ENCODE results near the gene CNTNAP2.

- TF ChIP-seq CTCF (IDR thresholded peaks at IDR 0.05) (no peak), POLR2A (IDR thresholded peaks at IDR 0.05) (no peak)
These were observed 179.4 kb downstream of the CNTNAP2 start for GRCh38 chr7:146296028-146296427.

Measured in testis (tissue), 2 donors.